Thyroid gland (tissue), 4 donors: Measurements from ENCODE around the gene FAM120B.

Experiments used
- POLR2A ChIP-seq, 2 donors: fragments of 450-650 bp; IDR thresholded peaks; one replicate each; pipeline ENCODE4 v1.6.1; 2017; ENCODE audit warnings: antibody characterized with exemption in 2 of 2, mild to moderate bottlenecking in 2 of 2, moderate library complexity in 1 of 2
- TF ChIP-seq, protein P1 (sequence below), 6 experiments: fragments of 200-600 bp in 3 of 6; fragments of 450-650 bp in 3 of 6; sonication (generic) in 3 of 6; IDR thresholded peaks; one replicate each; pipeline ENCODE4 v1.5.1; 2016 to 2019; ENCODE audit warnings: antibody characterized with exemption in 6 of 6, mild to moderate bottlenecking in 2 of 6, inconsistent platforms in 1 of 6, moderate library complexity in 1 of 6

DNA sequence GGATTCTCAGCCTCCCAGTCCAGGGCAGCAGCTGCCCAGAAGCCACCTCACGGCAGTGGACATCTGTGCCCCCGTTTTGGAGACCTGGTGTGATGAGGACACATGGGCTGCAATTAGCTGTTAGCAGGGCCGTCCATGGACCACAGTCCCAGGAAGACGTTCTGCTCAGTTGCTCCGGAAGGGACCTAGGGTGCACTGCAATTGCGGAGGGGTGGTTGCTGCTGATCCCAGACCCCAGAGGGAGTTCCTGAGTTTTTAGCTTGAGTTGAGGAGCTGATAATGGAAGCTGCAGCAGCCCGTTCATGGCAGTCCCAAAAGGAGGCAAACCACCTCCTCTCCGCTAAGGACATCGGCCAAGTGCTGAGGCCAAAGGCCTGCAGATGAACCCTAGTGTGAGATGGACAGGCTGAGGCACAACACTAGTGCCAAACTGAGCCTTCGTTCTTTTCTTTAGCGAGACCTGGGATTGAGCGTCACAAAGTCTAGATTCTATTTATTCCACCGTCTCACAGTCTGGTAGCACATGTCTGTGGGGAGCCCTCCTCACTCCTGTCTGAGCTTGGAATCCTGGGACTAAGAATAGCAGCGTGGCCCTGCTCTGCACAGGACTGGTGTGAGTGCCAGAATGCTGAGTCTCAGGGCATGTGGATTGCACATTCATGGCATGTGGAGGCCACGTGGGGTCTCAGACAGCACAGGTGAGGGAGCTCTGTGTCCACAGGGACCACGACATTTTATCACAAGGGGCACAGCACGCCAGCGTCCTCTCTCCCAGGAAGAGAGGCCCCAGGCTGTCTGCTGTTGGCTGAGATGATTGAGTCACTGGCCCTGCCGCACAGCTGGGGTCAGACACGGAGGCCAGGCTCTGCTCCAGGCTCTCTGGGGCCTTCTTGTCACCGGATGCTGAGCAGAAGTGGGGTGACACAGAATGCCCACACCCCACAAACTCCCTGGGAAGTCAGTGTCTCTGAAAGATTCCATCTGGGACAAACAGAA is 133.1 kb downstream of the FAM120B start:
- TF ChIP-seq, protein P1, sequence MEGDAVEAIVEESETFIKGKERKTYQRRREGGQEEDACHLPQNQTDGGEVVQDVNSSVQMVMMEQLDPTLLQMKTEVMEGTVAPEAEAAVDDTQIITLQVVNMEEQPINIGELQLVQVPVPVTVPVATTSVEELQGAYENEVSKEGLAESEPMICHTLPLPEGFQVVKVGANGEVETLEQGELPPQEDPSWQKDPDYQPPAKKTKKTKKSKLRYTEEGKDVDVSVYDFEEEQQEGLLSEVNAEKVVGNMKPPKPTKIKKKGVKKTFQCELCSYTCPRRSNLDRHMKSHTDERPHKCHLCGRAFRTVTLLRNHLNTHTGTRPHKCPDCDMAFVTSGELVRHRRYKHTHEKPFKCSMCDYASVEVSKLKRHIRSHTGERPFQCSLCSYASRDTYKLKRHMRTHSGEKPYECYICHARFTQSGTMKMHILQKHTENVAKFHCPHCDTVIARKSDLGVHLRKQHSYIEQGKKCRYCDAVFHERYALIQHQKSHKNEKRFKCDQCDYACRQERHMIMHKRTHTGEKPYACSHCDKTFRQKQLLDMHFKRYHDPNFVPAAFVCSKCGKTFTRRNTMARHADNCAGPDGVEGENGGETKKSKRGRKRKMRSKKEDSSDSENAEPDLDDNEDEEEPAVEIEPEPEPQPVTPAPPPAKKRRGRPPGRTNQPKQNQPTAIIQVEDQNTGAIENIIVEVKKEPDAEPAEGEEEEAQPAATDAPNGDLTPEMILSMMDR (IDR thresholded peaks at IDR 0.05) = no peak
- TF ChIP-seq POLR2A (IDR thresholded peaks at IDR 0.05) = no peak
